Ascending aorta (tissue), 2 donors: ENCODE data around the gene MAB21L1. TPM values are rescaled to one million over a fixed set of nuclear protein-coding genes. Genes with fewer than 3 reads are reported as not detected.

Experiments used
- DNase-seq, 2 donors: peaks; one replicate each; pipeline ENCODE4 v3.0.0-alpha.2; 2019; ENCODE audit warnings: low spot score in 2 of 2
- H3K27ac ChIP-seq, 2 donors: fragments of 200-600 bp; sonication (generic); one replicate each; pipeline ENCODE4 v1.5.1; 2016 to 2017; ENCODE audit warnings: mild to moderate bottlenecking in 1 of 2
- H3K27me3 ChIP-seq: fragments of 200-600 bp; sonication (generic); one replicate; pipeline ENCODE4 v1.5.1; 2017
- H3K36me3 ChIP-seq, 2 donors: fragments of 200-600 bp; sonication (generic); one replicate each; pipeline ENCODE4 v1.5.1; 2016
- H3K4me1 ChIP-seq, 2 donors: fragments of 200-600 bp; sonication (generic); one replicate each; pipeline ENCODE4 v1.5.1; 2016 to 2017; ENCODE audit warnings: mild to moderate bottlenecking in 1 of 2
- H3K4me3 ChIP-seq, 2 donors: fragments of 200-600 bp; sonication (generic); one replicate each; pipeline ENCODE4 v1.5.1; 2016 to 2017; ENCODE audit warnings: mild to moderate bottlenecking in 1 of 2
- H3K9me3 ChIP-seq, 2 donors: fragments of 200-600 bp; sonication (generic); one replicate each; pipeline ENCODE4 v1.5.1; 2016
- CTCF ChIP-seq, 3 experiments: fragments of 200-600 bp in 2 of 3; fragments of 450-650 bp in 1 of 3; sonication (generic) in 2 of 3; IDR thresholded peaks; one replicate each; pipeline ENCODE4 v1.5.1; 2016 to 2019; ENCODE audit warnings: antibody characterized with exemption in 3 of 3, mild to moderate bottlenecking in 1 of 3, moderate library complexity in 1 of 3
- intact Hi-C: fragments of 100-400 bp; cut with DNase I; formaldehyde crosslinking; loops from one replicate; pipeline ENCODE4 v1.15.1; 2023
- total RNA-seq: library from RNA; depleted of rRNA; stranded (reverse); fragments of >200 nt; gene quantifications from one replicate; pipeline ENCODE4 v1.1.0, GENCODE V29; 2016

MAB21L1 gene
- total RNA-seq, 1 donor from 2014 or later, result not detected

DNA sequence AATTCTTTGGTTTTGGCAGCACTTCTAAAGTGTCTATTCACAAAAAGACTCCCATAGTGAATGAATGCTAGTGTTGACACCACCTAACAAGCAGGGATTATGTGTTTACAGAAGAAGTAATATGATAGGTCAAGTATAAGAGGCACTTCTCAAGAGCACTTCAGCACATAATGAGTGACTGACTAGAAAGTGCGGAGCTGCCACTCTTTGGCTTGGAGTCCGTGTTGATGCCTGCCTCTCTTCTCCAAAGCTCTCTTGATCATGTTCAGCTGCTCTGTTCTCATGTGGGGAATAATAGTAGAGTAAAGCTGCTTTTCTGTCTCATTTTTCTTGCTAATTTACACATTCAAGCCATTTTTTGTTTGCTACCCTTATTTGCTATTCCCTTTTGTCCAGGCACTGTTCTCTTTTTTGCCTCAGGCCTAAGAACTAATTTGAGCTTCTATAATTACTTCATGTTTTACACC, 22.7 kb upstream of the MAB21L1 start:
- H3K4me1 ChIP-seq, result no peaks in the 10 kb centered on the region
- intact Hi-C loops, result no loop called here
- H3K27ac ChIP-seq, result no peak overlapping the region
- no peak for DNase-seq
- no peaks in the 10 kb centered on the region for H3K9me3 ChIP-seq
- TF ChIP-seq CTCF (IDR thresholded peaks at IDR 0.05), result no peak
- no peak overlapping the region for H3K4me3 ChIP-seq
- no peaks in the 10 kb centered on the region for H3K27me3 ChIP-seq
- no peaks in the 10 kb centered on the region for H3K36me3 ChIP-seq

DNA sequence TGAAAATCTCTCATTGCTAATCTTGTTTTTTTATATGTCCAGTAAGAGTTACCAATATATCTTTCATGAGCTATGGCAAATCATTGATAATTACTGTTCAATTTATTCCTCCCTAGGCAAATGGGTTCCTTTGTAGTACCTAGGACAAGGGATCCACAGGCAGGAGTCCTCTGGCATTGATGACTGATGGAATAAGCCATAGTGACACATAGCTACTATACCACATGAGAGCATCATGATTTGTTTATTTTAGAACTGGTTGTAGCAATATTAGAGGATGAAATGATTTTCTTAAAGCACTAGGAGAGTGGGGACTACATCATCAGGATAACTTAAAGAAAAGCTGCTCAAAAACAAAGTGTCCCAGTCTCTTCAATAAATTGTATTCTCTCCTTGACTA, 21.7 kb upstream of the MAB21L1 start:
- H3K27me3 ChIP-seq, result no peaks in the 10 kb centered on the region
- no peak overlapping the region for H3K4me3 ChIP-seq
- H3K36me3 ChIP-seq, result no peaks in the 10 kb centered on the region
- no peak for TF ChIP-seq CTCF (IDR thresholded peaks at IDR 0.05)
- DNase-seq, result no peak
- intact Hi-C loops, result no loop called here
- no peak overlapping the region for H3K27ac ChIP-seq
- no peaks in the 10 kb centered on the region for H3K4me1 ChIP-seq
- no peaks in the 10 kb centered on the region for H3K9me3 ChIP-seq

GRCh38 chr13:35496761-35497386, 20.4 kb upstream of the MAB21L1 start:
- Histone ChIP-seq H3K27me3 (no peaks in the 10 kb centered on the region), H3K4me3 (no peak overlapping the region), H3K9me3 (no peaks in the 10 kb centered on the region), H3K4me1 (no peaks in the 10 kb centered on the region), H3K36me3 (no peaks in the 10 kb centered on the region), H3K27ac (no peak overlapping the region)
- TF ChIP-seq CTCF (IDR thresholded peaks at IDR 0.05), result no peak
- intact Hi-C loops, result no loop called here
- no peak for DNase-seq

DNA sequence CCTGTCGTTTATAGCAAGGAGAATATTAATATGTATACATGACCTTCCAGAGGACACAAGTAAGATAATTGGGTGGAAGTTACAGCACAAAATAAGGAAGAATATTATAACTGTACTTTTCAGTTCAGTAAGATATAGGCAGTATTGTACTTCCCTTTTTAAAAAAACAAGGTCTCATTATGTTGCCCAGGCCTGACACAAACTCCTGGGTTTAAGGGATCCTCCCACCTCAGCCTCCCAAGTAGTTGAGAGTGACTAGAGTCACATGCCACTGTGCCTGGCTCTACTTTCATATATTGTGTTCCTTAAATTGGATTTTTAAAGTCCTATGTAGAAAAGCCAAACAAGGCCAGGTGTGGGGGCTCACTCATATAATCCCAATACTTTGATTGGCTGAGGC, 19.5 kb upstream of the MAB21L1 start:
- intact Hi-C loops, result no loop called here
- Histone ChIP-seq H3K4me1 (no peaks in the 10 kb centered on the region), H3K9me3 (no peaks in the 10 kb centered on the region), H3K27ac (no peak overlapping the region), H3K27me3 (no peaks in the 10 kb centered on the region), H3K4me3 (no peak overlapping the region), H3K36me3 (no peaks in the 10 kb centered on the region)
- DNase-seq, result no peak
- TF ChIP-seq CTCF (IDR thresholded peaks at IDR 0.05), result no peak

- Histone ChIP-seq H3K27ac (no peak overlapping the region), H3K36me3 (no peaks in the 10 kb centered on the region), H3K4me1 (no peaks in the 10 kb centered on the region), H3K9me3 (no peaks in the 10 kb centered on the region), H3K4me3 (no peak overlapping the region), H3K27me3 (no peaks in the 10 kb centered on the region)
- intact Hi-C loops, result no loop called here
- no peak for TF ChIP-seq CTCF (IDR thresholded peaks at IDR 0.05)
- DNase-seq, result no peak
Measured at GRCh38 chr13:35489050-35489449, 12.6 kb upstream of the MAB21L1 start.

GRCh38 chr13:35485424-35485823, 8.9 kb upstream of the MAB21L1 start:
- Histone ChIP-seq H3K9me3 (no peaks in the 10 kb centered on the region), H3K27me3 (no peaks in the 10 kb centered on the region), H3K4me1 (no peaks in the 10 kb centered on the region), H3K36me3 (no peaks in the 10 kb centered on the region), H3K4me3 (no peak overlapping the region), H3K27ac (no peak overlapping the region)
- intact Hi-C loops, result no loop called here
- TF ChIP-seq CTCF (IDR thresholded peaks at IDR 0.05), result no peak
- DNase-seq, result no peak
